Measurements from ENCODE around the gene MID1IP1. TPM values are rescaled to one million over a fixed set of nuclear protein-coding genes. Genes with fewer than 3 reads are reported as not detected.

The MID1IP1 gene
- total and polyA plus RNA-seq, 2 of the 13 experiments (the other 11 are each of a cell fraction or from before 2014, with no cell fraction given) = 35.7 to 36.1 TPM

DNA sequence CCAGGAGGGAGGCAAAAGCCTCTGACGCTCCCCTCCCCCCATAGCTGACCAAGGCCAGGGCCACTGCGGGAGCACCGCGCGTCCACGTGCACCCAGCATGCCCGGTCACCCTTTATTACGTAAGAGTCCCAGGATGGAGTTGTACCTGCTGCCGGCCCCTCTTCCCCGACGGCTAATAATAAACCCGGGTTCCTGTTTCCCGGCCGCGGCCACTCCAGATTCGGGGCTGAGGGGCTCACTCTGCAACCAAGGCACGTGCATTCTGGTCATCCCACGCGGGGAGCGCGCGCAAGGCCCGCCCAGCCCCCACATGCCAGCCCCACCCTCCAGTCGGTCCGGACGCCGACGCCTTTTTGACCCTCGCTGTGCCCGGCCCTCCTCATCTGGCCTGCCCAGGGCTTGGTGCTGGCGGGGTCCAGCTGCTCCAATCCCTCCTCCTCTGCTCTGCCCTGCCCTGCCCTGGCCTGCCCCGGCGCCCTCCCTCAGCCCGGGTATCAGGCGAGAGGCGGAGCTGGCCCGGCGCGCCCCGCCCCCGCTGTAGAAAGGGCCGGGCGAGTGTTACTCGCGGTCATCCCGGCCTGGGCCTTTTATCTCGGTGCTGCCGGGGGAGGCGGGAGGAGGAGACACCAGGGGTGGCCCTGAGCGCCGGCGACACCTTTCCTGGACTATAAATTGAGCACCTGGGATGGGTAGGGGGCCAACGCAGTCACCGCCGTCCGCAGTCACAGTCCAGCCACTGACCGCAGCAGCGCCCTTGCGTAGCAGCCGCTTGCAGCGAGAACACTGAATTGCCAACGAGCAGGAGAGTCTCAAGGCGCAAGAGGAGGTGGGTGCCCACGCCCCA, 2.6 kb downstream of the MID1IP1 start (continued):
- TF ChIP-seq, protein P1, sequence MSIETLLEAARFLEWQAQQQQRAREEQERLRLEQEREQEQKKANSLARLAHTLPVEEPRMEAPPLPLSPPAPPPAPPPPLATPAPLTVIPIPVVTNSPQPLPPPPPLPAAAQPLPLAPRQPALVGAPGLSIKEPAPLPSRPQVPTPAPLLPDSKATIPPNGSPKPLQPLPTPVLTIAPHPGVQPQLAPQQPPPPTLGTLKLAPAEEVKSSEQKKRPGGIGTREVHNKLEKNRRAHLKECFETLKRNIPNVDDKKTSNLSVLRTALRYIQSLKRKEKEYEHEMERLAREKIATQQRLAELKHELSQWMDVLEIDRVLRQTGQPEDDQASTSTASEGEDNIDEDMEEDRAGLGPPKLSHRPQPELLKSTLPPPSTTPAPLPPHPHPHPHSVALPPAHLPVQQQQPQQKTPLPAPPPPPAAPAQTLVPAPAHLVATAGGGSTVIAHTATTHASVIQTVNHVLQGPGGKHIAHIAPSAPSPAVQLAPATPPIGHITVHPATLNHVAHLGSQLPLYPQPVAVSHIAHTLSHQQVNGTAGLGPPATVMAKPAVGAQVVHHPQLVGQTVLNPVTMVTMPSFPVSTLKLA (IDR thresholded peaks at IDR 0.05) = peak; percentile 21; the same call in 1 of the 2 replicates
- peak; percentile 88 for TF ChIP-seq DR1 (CRISPR knock-in tag; IDR thresholded peaks at IDR 0.05)
- no peak; the same call in 1 of the 2 replicates for TF ChIP-seq TRIM24 (CRISPR knock-in tag; IDR thresholded peaks at IDR 0.05)
- TF ChIP-seq JUN (CRISPR knock-in tag; IDR thresholded peaks at IDR 0.05) = 0 out of 2 replicates have a peak, but pooled peaks have one; percentile 24
- peak; percentile 15; the same call in 1 of the 2 replicates for TF ChIP-seq ERF (CRISPR knock-in tag; IDR thresholded peaks at IDR 0.05)
- TF ChIP-seq, protein P2, sequence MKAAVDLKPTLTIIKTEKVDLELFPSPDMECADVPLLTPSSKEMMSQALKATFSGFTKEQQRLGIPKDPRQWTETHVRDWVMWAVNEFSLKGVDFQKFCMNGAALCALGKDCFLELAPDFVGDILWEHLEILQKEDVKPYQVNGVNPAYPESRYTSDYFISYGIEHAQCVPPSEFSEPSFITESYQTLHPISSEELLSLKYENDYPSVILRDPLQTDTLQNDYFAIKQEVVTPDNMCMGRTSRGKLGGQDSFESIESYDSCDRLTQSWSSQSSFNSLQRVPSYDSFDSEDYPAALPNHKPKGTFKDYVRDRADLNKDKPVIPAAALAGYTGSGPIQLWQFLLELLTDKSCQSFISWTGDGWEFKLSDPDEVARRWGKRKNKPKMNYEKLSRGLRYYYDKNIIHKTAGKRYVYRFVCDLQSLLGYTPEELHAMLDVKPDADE (CRISPR knock-in tag; IDR thresholded peaks at IDR 0.05) = no peak
- no peak for TF ChIP-seq ZFP1 (CRISPR knock-in tag; IDR thresholded peaks at IDR 0.05)
- TF ChIP-seq, protein P3, sequence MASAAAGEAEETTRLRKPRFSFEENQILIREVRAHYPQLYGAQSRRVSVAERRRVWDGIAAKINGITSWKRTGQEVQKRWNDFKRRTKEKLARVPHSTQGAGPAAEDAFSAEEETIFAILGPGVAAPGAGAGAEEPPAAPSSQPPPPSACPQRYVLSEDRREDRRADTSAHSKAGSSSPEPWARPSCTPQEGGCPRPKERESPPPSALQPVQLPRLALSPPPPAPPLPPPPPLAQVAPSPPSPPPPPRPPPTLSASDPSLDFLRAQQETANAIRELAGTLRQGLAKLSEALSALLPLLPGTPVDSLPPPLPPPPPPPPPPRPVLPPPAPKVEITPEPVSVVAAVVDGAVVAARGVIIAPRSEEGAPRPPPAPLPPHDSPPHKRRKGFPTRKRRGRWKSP (CRISPR knock-in tag; IDR thresholded peaks at IDR 0.05) = peak; percentile 76; the same call in 1 of the 2 replicates
- TF ChIP-seq, protein P4, sequence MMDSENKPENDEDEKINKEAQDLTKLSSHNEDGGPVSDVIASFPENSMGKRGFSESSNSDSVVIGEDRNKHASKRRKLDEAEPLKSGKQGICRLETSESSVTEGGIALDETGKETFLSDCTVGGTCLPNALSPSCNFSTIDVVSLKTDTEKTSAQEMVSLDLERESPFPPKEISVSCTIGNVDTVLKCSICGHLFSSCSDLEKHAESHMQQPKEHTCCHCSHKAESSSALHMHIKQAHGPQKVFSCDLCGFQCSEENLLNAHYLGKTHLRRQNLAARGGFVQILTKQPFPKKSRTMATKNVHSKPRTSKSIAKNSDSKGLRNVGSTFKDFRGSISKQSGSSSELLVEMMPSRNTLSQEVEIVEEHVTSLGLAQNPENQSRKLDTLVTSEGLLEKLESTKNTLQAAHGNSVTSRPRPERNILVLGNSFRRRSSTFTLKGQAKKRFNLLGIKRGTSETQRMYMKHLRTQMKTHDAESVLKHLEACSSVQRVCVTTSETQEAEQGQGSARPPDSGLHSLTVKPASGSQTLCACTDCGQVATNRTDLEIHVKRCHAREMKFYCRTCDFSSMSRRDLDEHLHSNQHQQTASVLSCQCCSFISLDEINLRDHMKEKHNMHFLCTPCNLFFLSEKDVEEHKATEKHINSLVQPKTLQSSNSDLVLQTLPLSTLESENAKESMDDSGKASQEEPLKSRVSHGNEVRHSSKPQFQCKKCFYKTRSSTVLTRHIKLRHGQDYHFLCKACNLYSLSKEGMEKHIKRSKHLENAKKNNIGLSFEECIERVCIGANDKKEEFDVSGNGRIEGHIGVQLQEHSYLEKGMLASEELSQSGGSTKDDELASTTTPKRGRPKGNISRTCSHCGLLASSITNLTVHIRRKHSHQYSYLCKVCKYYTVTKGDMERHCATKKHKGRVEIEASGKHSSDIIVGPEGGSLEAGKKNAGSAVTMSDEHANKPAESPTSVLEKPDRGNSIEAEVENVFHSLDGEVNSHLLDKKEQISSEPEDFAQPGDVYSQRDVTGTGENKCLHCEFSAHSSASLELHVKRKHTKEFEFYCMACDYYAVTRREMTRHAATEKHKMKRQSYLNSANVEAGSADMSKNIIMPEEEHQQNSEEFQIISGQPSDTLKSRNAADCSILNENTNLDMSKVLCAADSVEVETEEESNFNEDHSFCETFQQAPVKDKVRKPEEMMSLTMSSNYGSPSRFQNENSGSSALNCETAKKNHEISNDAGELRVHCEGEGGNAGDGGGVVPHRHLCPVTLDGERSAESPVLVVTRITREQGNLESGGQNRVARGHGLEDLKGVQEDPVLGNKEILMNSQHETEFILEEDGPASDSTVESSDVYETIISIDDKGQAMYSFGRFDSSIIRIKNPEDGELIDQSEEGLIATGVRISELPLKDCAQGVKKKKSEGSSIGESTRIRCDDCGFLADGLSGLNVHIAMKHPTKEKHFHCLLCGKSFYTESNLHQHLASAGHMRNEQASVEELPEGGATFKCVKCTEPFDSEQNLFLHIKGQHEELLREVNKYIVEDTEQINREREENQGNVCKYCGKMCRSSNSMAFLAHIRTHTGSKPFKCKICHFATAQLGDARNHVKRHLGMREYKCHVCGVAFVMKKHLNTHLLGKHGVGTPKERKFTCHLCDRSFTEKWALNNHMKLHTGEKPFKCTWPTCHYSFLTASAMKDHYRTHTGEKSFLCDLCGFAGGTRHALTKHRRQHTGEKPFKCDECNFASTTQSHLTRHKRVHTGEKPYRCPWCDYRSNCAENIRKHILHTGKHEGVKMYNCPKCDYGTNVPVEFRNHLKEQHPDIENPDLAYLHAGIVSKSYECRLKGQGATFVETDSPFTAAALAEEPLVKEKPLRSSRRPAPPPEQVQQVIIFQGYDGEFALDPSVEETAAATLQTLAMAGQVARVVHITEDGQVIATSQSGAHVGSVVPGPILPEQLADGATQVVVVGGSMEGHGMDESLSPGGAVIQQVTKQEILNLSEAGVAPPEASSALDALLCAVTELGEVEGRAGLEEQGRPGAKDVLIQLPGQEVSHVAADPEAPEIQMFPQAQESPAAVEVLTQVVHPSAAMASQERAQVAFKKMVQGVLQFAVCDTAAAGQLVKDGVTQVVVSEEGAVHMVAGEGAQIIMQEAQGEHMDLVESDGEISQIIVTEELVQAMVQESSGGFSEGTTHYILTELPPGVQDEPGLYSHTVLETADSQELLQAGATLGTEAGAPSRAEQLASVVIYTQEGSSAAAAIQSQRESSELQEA (CRISPR knock-in tag; IDR thresholded peaks at IDR 0.05; ENCODE audit: not compliant biosample characterization) = no peak
- TF ChIP-seq ZNF180 (CRISPR knock-in tag; IDR thresholded peaks at IDR 0.05; ENCODE audit: borderline replicate concordance, low read depth) = no peak
- TF ChIP-seq, protein P5, sequence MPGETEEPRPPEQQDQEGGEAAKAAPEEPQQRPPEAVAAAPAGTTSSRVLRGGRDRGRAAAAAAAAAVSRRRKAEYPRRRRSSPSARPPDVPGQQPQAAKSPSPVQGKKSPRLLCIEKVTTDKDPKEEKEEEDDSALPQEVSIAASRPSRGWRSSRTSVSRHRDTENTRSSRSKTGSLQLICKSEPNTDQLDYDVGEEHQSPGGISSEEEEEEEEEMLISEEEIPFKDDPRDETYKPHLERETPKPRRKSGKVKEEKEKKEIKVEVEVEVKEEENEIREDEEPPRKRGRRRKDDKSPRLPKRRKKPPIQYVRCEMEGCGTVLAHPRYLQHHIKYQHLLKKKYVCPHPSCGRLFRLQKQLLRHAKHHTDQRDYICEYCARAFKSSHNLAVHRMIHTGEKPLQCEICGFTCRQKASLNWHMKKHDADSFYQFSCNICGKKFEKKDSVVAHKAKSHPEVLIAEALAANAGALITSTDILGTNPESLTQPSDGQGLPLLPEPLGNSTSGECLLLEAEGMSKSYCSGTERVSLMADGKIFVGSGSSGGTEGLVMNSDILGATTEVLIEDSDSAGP (CRISPR knock-in tag; IDR thresholded peaks at IDR 0.05; ENCODE audit: borderline replicate concordance) = peak; percentile 67; the same call in 1 of the 2 replicates
- TF ChIP-seq, protein P6, sequence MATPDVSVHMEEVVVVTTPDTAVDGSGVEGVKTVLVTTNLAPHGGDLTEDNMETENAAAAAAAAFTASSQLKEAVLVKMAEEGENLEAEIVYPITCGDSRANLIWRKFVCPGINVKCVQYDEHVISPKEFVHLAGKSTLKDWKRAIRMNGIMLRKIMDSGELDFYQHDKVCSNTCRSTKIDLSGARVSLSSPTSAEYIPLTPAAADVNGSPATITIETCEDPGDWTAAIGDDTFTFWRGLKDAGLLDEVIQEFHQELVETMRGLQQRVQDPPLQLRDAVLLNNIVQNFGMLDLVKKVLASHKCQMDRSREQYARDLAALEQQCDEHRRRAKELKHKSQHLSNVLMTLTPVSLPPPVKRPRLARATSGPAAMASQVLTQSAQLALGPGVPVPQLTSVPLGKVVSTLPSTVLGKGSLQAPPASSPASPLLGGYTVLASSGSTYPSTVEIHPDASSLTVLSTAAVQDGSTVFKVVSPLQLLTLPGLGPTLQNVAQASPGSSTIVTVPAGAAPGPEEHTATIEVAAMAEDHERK (CRISPR knock-in tag; IDR thresholded peaks at IDR 0.05; ENCODE audit: low read depth) = no peak
